NT2/D1 (cell line): ENCODE results near the gene PCGF6.
"Not testable (repeated sequence)": the region's sequence is repeated elsewhere in the genome, so short reads cannot be mapped to it uniquely, and the experiment has no call there.

Experiments
- SUZ12 ChIP-seq: IDR thresholded peaks from 2 replicates; pipeline ENCODE4 v1.6.1; 2011; ENCODE audit not compliant: insufficient read length, insufficient read depth; ENCODE audit errors: extremely low read depth
- YY1 ChIP-seq: IDR thresholded peaks from 2 replicates; pipeline ENCODE4 v1.6.1; 2011; ENCODE audit not compliant: insufficient read length, insufficient read depth
- ZNF274 ChIP-seq: IDR thresholded peaks from 2 replicates; pipeline ENCODE4 v1.6.1; 2011; ENCODE audit warnings: mild to moderate bottlenecking, low read depth, low read length

GRCh38 chr10:103360791-103361190 lies 9.9 kb upstream of the PCGF6 start:
- TF ChIP-seq YY1, SUZ12, ZNF274: not testable (repeated sequence)
